Neural crest cell (in vitro differentiated cells): ENCODE results near the gene EGR2. TPM values are rescaled to one million over a fixed set of nuclear protein-coding genes. Genes with fewer than 3 reads are reported as not detected.

Source experiments
- DNase-seq: peaks from one replicate; pipeline ENCODE4 v3.0.0; 2021; ENCODE audit warnings: low read depth, mixed read lengths, low spot score
- H3K27ac Mint-ChIP-seq: one replicate; pipeline ENCODE4 v1.8.0; 2021; ENCODE audit warnings: mild to moderate bottlenecking, mixed read lengths; ENCODE audit not compliant: unreplicated experiment
- H3K27me3 Mint-ChIP-seq: 2 replicates; pipeline ENCODE4 v1.8.0; 2021; ENCODE audit warnings: low read depth, mild to moderate bottlenecking, mixed read lengths
- H3K36me3 Mint-ChIP-seq: 2 replicates; pipeline ENCODE4 v1.8.0; 2021; ENCODE audit warnings: low read depth, mild to moderate bottlenecking, mixed read lengths
- H3K4me1 Mint-ChIP-seq: 2 replicates; pipeline ENCODE4 v1.8.0; 2021; ENCODE audit warnings: mixed read lengths
- H3K4me3 Mint-ChIP-seq: one replicate; pipeline ENCODE4 v1.8.0; 2021; ENCODE audit warnings: mild to moderate bottlenecking, mixed read lengths
- H3K9me3 Mint-ChIP-seq: 2 replicates; pipeline ENCODE4 v1.8.0; 2021; ENCODE audit warnings: mixed read lengths
- total RNA-seq: library from RNA; stranded (reverse); gene quantifications from 2 replicates; pipeline ENCODE4 v1.2.1, GENCODE V29; 2021
- TF ChIP-seq, protein P1 (sequence below): fragments of 200-600 bp; sonication (generic); conservative IDR thresholded peaks from 2 replicates; pipeline ENCODE4 v1.5.0; 2021; ENCODE audit warnings: antibody characterized with exemption, mild to moderate bottlenecking

EGR2 gene
- total RNA-seq, 1 donor from 2014 or later: 14.2 TPM

DNA sequence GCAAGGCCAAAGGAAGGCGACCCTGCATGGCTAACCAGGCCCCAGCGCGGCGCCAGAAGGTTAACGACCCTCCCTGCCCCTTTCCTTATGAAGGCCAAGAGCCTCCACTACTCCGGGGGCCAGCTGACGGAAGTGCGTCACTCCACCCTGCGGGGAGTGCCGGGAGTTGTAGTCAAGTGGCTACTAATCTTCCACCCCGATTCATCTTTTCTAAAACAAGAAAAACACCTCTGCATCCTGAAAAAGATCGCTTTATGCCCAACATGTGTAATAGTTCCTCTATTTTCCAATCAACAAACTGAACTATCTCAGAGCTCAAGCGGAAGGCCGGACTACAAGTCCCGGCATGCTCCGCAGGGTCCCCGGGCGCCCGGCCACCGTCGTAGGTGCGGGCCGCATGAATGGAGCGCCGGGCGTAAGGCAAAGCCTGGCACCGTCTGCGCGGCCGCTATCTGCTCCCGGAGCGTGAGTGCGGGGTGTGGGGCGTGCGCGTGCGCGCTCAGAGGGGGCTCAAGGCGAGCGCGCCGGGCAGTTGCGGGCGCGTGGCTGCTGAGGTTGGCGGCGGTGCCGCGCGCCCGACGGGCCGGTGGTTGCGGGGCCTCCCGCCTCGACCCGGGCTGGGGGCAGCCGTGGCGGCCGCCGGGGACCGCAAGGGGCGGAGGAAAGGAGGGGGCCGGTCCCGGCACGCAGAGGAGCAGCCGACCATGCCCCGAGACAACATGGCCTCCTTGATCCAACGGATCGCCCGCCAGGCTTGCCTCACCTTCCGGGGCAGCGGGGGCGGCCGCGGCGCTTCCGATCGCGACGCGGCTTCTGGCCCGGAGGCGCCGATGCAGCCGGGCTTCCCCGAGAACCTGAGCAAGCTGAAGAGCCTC lies 11.6 kb downstream of the EGR2 start, which contains the start of gene ADO:
TSS of gene ADO (plus strand) at position 365 of the 875 bp plus-strand sequence. CDS start at position 705, 340 bp downstream.
- H3K4me3 Mint-ChIP-seq: peak within 1 kb of the TSS; percentile 97
- H3K27me3 Mint-ChIP-seq: no peaks in the 10 kb centered on the region
- H3K36me3 Mint-ChIP-seq: no peaks in the 10 kb centered on the region
- H3K4me1 Mint-ChIP-seq: peaks cover 38% of the 10 kb centered on the region
- peak; percentile 76 for DNase-seq
- no peaks in the 10 kb centered on the region for H3K9me3 Mint-ChIP-seq
- TF ChIP-seq, protein P1, sequence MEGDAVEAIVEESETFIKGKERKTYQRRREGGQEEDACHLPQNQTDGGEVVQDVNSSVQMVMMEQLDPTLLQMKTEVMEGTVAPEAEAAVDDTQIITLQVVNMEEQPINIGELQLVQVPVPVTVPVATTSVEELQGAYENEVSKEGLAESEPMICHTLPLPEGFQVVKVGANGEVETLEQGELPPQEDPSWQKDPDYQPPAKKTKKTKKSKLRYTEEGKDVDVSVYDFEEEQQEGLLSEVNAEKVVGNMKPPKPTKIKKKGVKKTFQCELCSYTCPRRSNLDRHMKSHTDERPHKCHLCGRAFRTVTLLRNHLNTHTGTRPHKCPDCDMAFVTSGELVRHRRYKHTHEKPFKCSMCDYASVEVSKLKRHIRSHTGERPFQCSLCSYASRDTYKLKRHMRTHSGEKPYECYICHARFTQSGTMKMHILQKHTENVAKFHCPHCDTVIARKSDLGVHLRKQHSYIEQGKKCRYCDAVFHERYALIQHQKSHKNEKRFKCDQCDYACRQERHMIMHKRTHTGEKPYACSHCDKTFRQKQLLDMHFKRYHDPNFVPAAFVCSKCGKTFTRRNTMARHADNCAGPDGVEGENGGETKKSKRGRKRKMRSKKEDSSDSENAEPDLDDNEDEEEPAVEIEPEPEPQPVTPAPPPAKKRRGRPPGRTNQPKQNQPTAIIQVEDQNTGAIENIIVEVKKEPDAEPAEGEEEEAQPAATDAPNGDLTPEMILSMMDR: no peak
- peak within 1 kb of the TSS; percentile 100 for H3K27ac Mint-ChIP-seq

DNA sequence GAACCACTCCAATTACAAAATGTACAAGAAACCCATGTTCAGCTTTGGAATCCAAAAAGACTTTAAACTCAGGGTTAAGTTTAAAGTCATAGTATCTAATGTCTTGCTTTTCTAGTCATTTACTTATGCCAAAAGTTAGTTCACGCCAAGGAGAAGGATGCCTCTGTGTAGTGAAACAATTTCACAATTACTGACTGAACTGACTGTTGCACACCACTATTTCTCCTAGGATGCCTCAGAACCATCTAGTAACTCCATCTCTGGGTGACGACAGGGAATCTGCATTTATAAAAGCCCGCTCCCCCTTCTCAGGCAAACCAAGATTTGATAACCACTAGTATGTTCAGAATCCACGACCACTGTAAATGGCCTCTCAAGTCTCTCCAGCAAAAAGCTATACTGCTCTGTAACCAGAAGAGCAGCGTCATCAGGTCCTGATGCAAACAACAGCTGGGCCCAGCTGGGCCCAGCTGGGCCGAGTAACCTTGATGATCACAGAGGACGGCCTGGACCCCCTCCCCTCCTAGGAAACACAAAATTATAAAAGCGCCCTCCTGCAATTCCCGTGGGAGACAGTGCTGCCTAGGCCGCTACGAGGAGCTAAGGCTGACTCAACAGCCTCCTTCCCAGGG lies 12.3 kb downstream of the EGR2 start:
- Mint-ChIP-seq H3K9me3 (no peaks in the 10 kb centered on the region), H3K36me3 (no peaks in the 10 kb centered on the region), H3K27me3 (no peaks in the 10 kb centered on the region), H3K27ac (peak overlapping the region; percentile 100), H3K4me3 (peak overlapping the region; percentile 97), H3K4me1 (peaks cover 38% of the 10 kb centered on the region)
- TF ChIP-seq, protein P1: no peak
- no peak for DNase-seq

DNA sequence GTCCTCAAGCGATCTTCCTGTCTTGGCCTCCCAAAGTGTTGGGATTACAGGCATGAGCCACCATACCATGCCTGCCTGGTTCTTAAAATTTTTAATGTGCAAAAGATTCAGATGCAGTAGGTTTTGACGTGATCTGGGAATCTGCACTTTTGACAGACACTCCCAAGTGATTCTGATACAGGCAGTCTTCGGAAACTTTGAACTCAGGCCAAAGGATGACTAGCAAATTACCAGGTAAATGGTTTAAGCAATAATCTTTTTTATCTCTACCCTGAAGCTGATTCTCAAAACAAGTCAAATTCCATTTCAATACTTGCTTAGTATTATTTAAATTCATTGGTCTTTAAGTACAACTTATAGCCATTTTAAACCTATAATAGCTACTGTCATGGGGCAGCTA lies 14.3 kb downstream of the EGR2 start:
- DNase-seq: no peak
- Mint-ChIP-seq H3K36me3 (no peaks in the 10 kb centered on the region), H3K27ac (no peak overlapping the region), H3K9me3 (no peaks in the 10 kb centered on the region), H3K4me3 (peak overlapping the region; percentile 35), H3K27me3 (no peaks in the 10 kb centered on the region), H3K4me1 (peaks cover 18% of the 10 kb centered on the region)
- TF ChIP-seq, protein P1: no peak

DNA sequence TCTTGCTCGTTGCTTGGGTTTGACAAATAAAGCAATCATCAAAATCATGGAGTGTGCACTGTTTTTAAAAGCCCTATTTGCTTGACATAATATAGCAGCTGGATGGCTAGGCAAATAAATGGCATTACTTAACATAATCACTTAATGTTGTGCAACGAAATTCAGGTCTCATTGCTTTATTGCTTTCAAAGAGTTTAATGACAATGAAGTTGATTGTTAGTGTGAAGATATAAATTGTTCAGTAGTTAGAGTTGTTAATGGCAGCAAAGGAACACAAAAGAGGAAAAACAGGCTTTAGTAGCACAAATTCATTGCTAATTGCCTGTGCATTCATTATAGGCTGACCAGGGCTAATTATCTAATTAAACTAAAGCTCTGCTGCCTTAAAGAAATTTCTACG lies 19.3 kb downstream of the EGR2 start:
- H3K27ac Mint-ChIP-seq: no peak overlapping the region
- H3K9me3 Mint-ChIP-seq: no peaks in the 10 kb centered on the region
- no peaks in the 10 kb centered on the region for H3K4me1 Mint-ChIP-seq
- TF ChIP-seq, protein P1: no peak
- no peaks in the 10 kb centered on the region for H3K36me3 Mint-ChIP-seq
- H3K4me3 Mint-ChIP-seq: no peak overlapping the region
- no peak for DNase-seq
- no peaks in the 10 kb centered on the region for H3K27me3 Mint-ChIP-seq

DNA sequence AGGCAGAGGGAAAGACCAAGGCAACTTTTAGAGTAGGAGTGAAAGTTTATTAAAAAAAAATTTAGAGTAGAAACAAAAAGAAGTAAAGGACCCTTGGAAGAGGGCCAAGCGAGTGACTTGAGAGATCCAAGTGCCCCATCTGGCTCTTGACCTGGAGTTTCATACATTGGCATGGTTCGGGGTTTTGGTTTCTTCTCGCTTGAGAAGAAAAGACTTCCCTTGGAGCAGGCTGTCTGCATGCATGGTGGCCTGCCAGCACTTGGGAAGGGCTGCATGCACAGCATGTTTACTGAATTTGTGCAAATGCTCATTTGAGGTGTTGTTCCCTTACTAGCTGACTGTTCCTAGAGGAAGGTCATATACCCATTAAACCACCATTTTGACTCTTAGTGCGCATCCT lies 20.4 kb downstream of the EGR2 start:
- Mint-ChIP-seq H3K27me3 (no peaks in the 10 kb centered on the region), H3K9me3 (no peaks in the 10 kb centered on the region), H3K27ac (no peak overlapping the region), H3K36me3 (no peaks in the 10 kb centered on the region), H3K4me3 (no peak overlapping the region), H3K4me1 (no peaks in the 10 kb centered on the region)
- TF ChIP-seq, protein P1: no peak
- DNase-seq: no peak
